Sigmoid colon (tissue), 4 donors: Measurements from ENCODE around the gene FBXO45.

Experiments used
- CTCF ChIP-seq, 4 experiments: fragments of 450-650 bp in 3 of 4; fragments of 200-600 bp in 1 of 4; IDR thresholded peaks; one replicate each; pipeline ENCODE4 v1.5.1; 2016 to 2019; ENCODE audit warnings: antibody characterized with exemption in 4 of 4, mild to moderate bottlenecking in 3 of 4, moderate library complexity in 2 of 4
- EP300 ChIP-seq, 4 donors: sonication (generic); formaldehyde crosslinking; IDR thresholded peaks; one replicate each; pipeline ENCODE4 v1.6.1; 2017; ENCODE audit warnings: antibody characterized with exemption in 4 of 4
- POLR2A ChIP-seq, 2 donors: fragments of 450-650 bp; IDR thresholded peaks; one replicate each; pipeline ENCODE4 v1.6.1; 2016; ENCODE audit warnings: antibody characterized with exemption in 2 of 2, mild to moderate bottlenecking in 2 of 2, moderate library complexity in 2 of 2
- POLR2AphosphoS5 ChIP-seq, 4 donors: sonication (generic); formaldehyde crosslinking; IDR thresholded peaks; one replicate each; pipeline ENCODE4 v1.6.1; 2017; ENCODE audit warnings: antibody characterized with exemption in 4 of 4

DNA sequence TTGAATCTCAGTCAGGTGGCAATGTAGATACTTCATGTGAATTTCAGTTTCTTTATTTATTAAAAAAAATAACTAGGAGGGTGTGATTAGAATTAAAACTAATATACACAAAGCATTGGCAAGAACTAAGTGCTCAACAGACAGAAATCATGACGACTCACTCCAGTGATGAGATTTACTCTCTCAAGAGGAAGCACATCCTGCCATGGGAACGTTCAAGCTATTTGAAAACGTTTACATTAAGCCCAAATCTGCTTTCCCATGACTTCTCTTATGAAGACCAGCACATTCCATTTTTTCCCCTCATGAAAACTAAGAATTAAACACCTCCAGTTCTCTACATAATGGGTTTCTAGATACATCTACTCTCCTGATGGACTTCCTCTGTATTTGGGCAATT, 8.6 kb upstream of the FBXO45 start:
- no peak for TF ChIP-seq POLR2AphosphoS5 (IDR thresholded peaks at IDR 0.05)
- TF ChIP-seq CTCF (IDR thresholded peaks at IDR 0.05), result no peak
- TF ChIP-seq POLR2A (IDR thresholded peaks at IDR 0.05), result no peak
- TF ChIP-seq EP300 (IDR thresholded peaks at IDR 0.05), result no peak
